Neural progenitor cell (in vitro differentiated cells): Measurements from ENCODE around the gene CTDP1.

Experiments used
- EZH2 ChIP-seq: fragments of 200-600 bp; sonication (generic); IDR thresholded peaks from 2 replicates; pipeline ENCODE4 v1.6.1; 2017; ENCODE audit warnings: antibody characterized with exemption, mild to moderate bottlenecking, moderate library complexity
- EZH2phosphoT487 ChIP-seq: fragments of 200-600 bp; sonication (generic); IDR thresholded peaks from 2 replicates; pipeline ENCODE4 v1.6.1; 2017; ENCODE audit warnings: antibody characterized with exemption
- TF ChIP-seq, protein P1 (sequence below): fragments of 200-600 bp; sonication (generic); IDR thresholded peaks from 2 replicates; pipeline ENCODE4 v1.5.1; 2017; ENCODE audit warnings: antibody characterized with exemption, mild to moderate bottlenecking

- TF ChIP-seq, protein P1, sequence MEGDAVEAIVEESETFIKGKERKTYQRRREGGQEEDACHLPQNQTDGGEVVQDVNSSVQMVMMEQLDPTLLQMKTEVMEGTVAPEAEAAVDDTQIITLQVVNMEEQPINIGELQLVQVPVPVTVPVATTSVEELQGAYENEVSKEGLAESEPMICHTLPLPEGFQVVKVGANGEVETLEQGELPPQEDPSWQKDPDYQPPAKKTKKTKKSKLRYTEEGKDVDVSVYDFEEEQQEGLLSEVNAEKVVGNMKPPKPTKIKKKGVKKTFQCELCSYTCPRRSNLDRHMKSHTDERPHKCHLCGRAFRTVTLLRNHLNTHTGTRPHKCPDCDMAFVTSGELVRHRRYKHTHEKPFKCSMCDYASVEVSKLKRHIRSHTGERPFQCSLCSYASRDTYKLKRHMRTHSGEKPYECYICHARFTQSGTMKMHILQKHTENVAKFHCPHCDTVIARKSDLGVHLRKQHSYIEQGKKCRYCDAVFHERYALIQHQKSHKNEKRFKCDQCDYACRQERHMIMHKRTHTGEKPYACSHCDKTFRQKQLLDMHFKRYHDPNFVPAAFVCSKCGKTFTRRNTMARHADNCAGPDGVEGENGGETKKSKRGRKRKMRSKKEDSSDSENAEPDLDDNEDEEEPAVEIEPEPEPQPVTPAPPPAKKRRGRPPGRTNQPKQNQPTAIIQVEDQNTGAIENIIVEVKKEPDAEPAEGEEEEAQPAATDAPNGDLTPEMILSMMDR, result no peak
- no peak for TF ChIP-seq EZH2phosphoT487
- TF ChIP-seq EZH2, result no peak
These were observed 11.2 kb downstream of the CTDP1 start for GRCh38 chr18:79690586-79691482.
